Endodermal cell (in vitro differentiated cells): ENCODE results near the gene CGB3. TPM values are rescaled to one million over a fixed set of nuclear protein-coding genes. Genes with fewer than 3 reads are reported as not detected.

Source experiments
- DNase-seq: peaks from one replicate; pipeline ENCODE4 v3.0.0-alpha.2; 2017
- H3K27ac ChIP-seq: 2 replicates; pipeline ENCODE4 v1.5.1; 2013; ENCODE audit warnings: mild to moderate bottlenecking, low read depth, low read length, moderate library complexity
- H3K27me3 ChIP-seq: 2 replicates; pipeline ENCODE4 v1.6.1; 2013; ENCODE audit warnings: mild to moderate bottlenecking, low read length, moderate library complexity; ENCODE audit not compliant: insufficient read depth, control insufficient read depth, poor library complexity, severe bottlenecking
- H3K36me3 ChIP-seq: 2 replicates; pipeline ENCODE4 v1.7.0; 2013; ENCODE audit warnings: mild to moderate bottlenecking, low read length, moderate library complexity; ENCODE audit not compliant: control insufficient read depth, insufficient read depth
- H3K4me1 ChIP-seq: one replicate; pipeline ENCODE4 v1.7.0; 2013; ENCODE audit warnings: low read length; ENCODE audit not compliant: control insufficient read depth, insufficient read depth
- H3K4me3 ChIP-seq: 2 replicates; pipeline ENCODE4 v1.5.1; 2013; ENCODE audit warnings: mild to moderate bottlenecking, low read length, moderate library complexity
- H3K9ac ChIP-seq: 2 replicates; pipeline ENCODE4 v1.6.1; 2013; ENCODE audit warnings: mild to moderate bottlenecking, low read length, moderate library complexity; ENCODE audit not compliant: poor library complexity, severe bottlenecking; ENCODE audit errors: extremely low read depth
- H3K9me3 ChIP-seq: 2 replicates; pipeline ENCODE4 v1.6.1; 2013; ENCODE audit warnings: mild to moderate bottlenecking, low read length, moderate library complexity; ENCODE audit not compliant: control insufficient read depth
- H3K27ac Mint-ChIP-seq: 2 replicates; pipeline ENCODE4 v1.8.0; 2020; ENCODE audit warnings: mixed read lengths
- H3K27me3 Mint-ChIP-seq: 2 replicates; pipeline ENCODE4 v1.8.0; 2021; ENCODE audit warnings: mild to moderate bottlenecking, mixed read lengths; ENCODE audit not compliant: insufficient read depth
- H3K36me3 Mint-ChIP-seq: 2 replicates; pipeline ENCODE4 v1.8.0; 2020; ENCODE audit warnings: low read depth, mixed read lengths
- H3K4me1 Mint-ChIP-seq: 2 replicates; pipeline ENCODE4 v1.8.0; 2020; ENCODE audit warnings: mixed read lengths
- H3K4me3 Mint-ChIP-seq: 2 replicates; pipeline ENCODE4 v1.8.0; 2020; ENCODE audit warnings: mild to moderate bottlenecking, moderate library complexity, mixed read lengths
- H3K9me3 Mint-ChIP-seq: 2 replicates; pipeline ENCODE4 v1.8.0; 2020; ENCODE audit warnings: mild to moderate bottlenecking, mixed read lengths
- CTCF ChIP-seq: fragments of 200-600 bp; sonication (generic); conservative IDR thresholded peaks from 2 replicates; pipeline ENCODE4 v1.5.0; 2021; ENCODE audit warnings: antibody characterized with exemption, mild to moderate bottlenecking
- WGBS, 2 experiments: methylation state at CpG; one replicate each; pipeline versions ENCODE4 v1.1.5 to v1.1.7; 2013; ENCODE audit warnings: missing lambda C conversion rate in 2 of 2, mixed read lengths in 1 of 2; ENCODE audit not compliant: insufficient coverage in 1 of 2, insufficient read length in 1 of 2; 5-methylcytosine and 5-hydroxymethylcytosine counted together
- total RNA-seq, 2 donors: library from RNA; stranded (reverse); fragmentation: NEBNext Ultra II Directional in 1 of 2; extraction: Animal tissue kit (Norgen Biotek cat#: 25700) in 1 of 2; gene quantifications; 2 replicates in 1 of 2; 3 replicates in 1 of 2; pipeline ENCODE4 v1.2.1, GENCODE V29; 2021

CGB3 gene
- total RNA-seq, 2 donors from 2014 or later = not detected

- Histone ChIP-seq H3K4me1 (peaks cover 4% of the 10 kb centered on the region), H3K27ac (no peak overlapping the region), H3K9me3 (no peaks in the 10 kb centered on the region), H3K4me3 (no peak overlapping the region), H3K9ac (no peak overlapping the region), H3K36me3 (peaks cover 30% of the 10 kb centered on the region), H3K27me3 (no peaks in the 10 kb centered on the region)
- peaks cover 23% of the 10 kb centered on the region for H3K4me1 Mint-ChIP-seq
- WGBS, 2 experiments = 82 to 85% methylated on average over 3 to 4 of the region's 4 CpGs
- H3K9me3 Mint-ChIP-seq = no peaks in the 10 kb centered on the region
- H3K36me3 Mint-ChIP-seq = peaks cover 41% of the 10 kb centered on the region
- H3K27ac Mint-ChIP-seq = no peak overlapping the region
- H3K27me3 Mint-ChIP-seq = no peaks in the 10 kb centered on the region
- H3K4me3 Mint-ChIP-seq = peak overlapping the region; percentile 4
- DNase-seq = no peak
- TF ChIP-seq CTCF = no peak
Observed at GRCh38 chr19:48990400-48990799, 33.7 kb downstream of the CGB3 start.

- peaks cover 47% of the 10 kb centered on the region for H3K36me3 Mint-ChIP-seq
- H3K4me1 ChIP-seq = peaks cover 4% of the 10 kb centered on the region
- no peak overlapping the region for H3K27ac ChIP-seq
- H3K27me3 ChIP-seq = no peaks in the 10 kb centered on the region
- H3K4me3 Mint-ChIP-seq = peak overlapping the region; percentile 4
- no peak overlapping the region for H3K4me3 ChIP-seq
- no peaks in the 10 kb centered on the region for H3K9me3 Mint-ChIP-seq
- H3K27me3 Mint-ChIP-seq = no peaks in the 10 kb centered on the region
- H3K9me3 ChIP-seq = no peaks in the 10 kb centered on the region
- DNase-seq = no peak
- peaks cover 18% of the 10 kb centered on the region for H3K4me1 Mint-ChIP-seq
- no peak overlapping the region for H3K27ac Mint-ChIP-seq
- 95 to 98% methylated on average over 9 to 14 of the region's 17 CpGs for WGBS, 2 experiments
- no peak overlapping the region for H3K9ac ChIP-seq
- no peak for TF ChIP-seq CTCF
- peaks cover 36% of the 10 kb centered on the region for H3K36me3 ChIP-seq
Observed at GRCh38 chr19:48989701-48990291, 34.3 kb downstream of the CGB3 start.

- Histone ChIP-seq H3K27ac (no peak overlapping the region), H3K4me1 (no peaks in the 10 kb centered on the region), H3K4me3 (no peak overlapping the region), H3K9ac (no peak overlapping the region), H3K36me3 (peaks cover 40% of the 10 kb centered on the region), H3K27me3 (no peaks in the 10 kb centered on the region), H3K9me3 (no peaks in the 10 kb centered on the region)
- WGBS, 2 experiments = 93 to 96% methylated on average over 2 to 9 of the region's 9 CpGs
- peaks cover 48% of the 10 kb centered on the region for H3K36me3 Mint-ChIP-seq
- H3K4me1 Mint-ChIP-seq = peaks cover 12% of the 10 kb centered on the region
- no peaks in the 10 kb centered on the region for H3K27me3 Mint-ChIP-seq
- no peak for DNase-seq
- no peak overlapping the region for H3K27ac Mint-ChIP-seq
- no peak overlapping the region for H3K4me3 Mint-ChIP-seq
- H3K9me3 Mint-ChIP-seq = no peaks in the 10 kb centered on the region
- no peak for TF ChIP-seq CTCF
Observed at GRCh38 chr19:48988860-48989259, 35.3 kb downstream of the CGB3 start.
